Prostate gland (tissue), 2 donors: ENCODE results near the gene TNFRSF25. TPM values are rescaled to one million over a fixed set of nuclear protein-coding genes. Genes with fewer than 3 reads are reported as not detected.
"Not testable (repeated sequence)": the region's sequence is repeated elsewhere in the genome, so short reads cannot be mapped to it uniquely, and the experiment has no call there.

Experiments used
- DNase-seq: peaks from one replicate; pipeline ENCODE4 v3.0.0-alpha.2; 2019; ENCODE audit warnings: low spot score
- H3K27ac ChIP-seq, 2 donors: fragments of 200-600 bp; sonication (generic); 2 replicates each; pipeline ENCODE4 v1.5.1; 2017 to 2019
- H3K27me3 ChIP-seq: fragments of 200-600 bp; sonication (generic); replicated peaks from 2 replicates; pipeline ENCODE4 v1.5.1; 2019; ENCODE audit not compliant: insufficient read depth
- H3K36me3 ChIP-seq, 2 donors: fragments of 200-600 bp; sonication (generic); 1 replicate in 1 of 2; 2 replicates in 1 of 2; pipeline versions ENCODE4 v1.5.1 to v1.8.1; 2017 to 2019
- H3K4me1 ChIP-seq: fragments of 200-600 bp; sonication (generic); replicated peaks from 2 replicates; pipeline ENCODE4 v1.5.1; 2019
- H3K4me3 ChIP-seq, 2 donors: fragments of 200-600 bp; sonication (generic); 2 replicates each; pipeline ENCODE4 v1.5.1; 2017 to 2019
- H3K9me3 ChIP-seq: fragments of 200-600 bp; sonication (generic); 2 replicates; pipeline ENCODE4 v1.5.1; 2017
- POLR2A ChIP-seq: fragments of 450-650 bp; IDR thresholded peaks from one replicate; pipeline ENCODE4 v1.6.1; 2016; ENCODE audit warnings: antibody characterized with exemption, mild to moderate bottlenecking
- POLR2AphosphoS5 ChIP-seq: sonication (generic); formaldehyde crosslinking; IDR thresholded peaks from one replicate; pipeline ENCODE4 v1.6.1; 2017; ENCODE audit warnings: antibody characterized with exemption
- WGBS: methylation state at CpG from one replicate; pipeline ENCODE4 v1.1.5; 2018; 5-methylcytosine and 5-hydroxymethylcytosine counted together
- intact Hi-C: fragments of 100-400 bp; cut with DNase I; formaldehyde crosslinking; loops from one replicate; pipeline ENCODE4 v1.14.2; 2022
- total RNA-seq, 2 donors: library from RNA; depleted of rRNA; stranded (reverse); fragments of >200 nt; gene quantifications; one replicate each; pipeline ENCODE4 v1.1.0, GENCODE V29; 2016
- TF ChIP-seq, protein P1 (sequence below), 4 experiments: fragments of 200-600 bp in 2 of 4; fragments of 450-650 bp in 2 of 4; sonication (generic) in 2 of 4; IDR thresholded peaks; 1 replicate in 3 of 4; 2 replicates in 1 of 4; pipeline ENCODE4 v1.5.1; 2016 to 2019; ENCODE audit warnings: antibody characterized with exemption in 4 of 4, mild to moderate bottlenecking in 2 of 4, moderate library complexity in 2 of 4

Gene TNFRSF25
- total RNA-seq, 2 donors from 2014 or later, result 15.2 to 22.7 TPM

DNA sequence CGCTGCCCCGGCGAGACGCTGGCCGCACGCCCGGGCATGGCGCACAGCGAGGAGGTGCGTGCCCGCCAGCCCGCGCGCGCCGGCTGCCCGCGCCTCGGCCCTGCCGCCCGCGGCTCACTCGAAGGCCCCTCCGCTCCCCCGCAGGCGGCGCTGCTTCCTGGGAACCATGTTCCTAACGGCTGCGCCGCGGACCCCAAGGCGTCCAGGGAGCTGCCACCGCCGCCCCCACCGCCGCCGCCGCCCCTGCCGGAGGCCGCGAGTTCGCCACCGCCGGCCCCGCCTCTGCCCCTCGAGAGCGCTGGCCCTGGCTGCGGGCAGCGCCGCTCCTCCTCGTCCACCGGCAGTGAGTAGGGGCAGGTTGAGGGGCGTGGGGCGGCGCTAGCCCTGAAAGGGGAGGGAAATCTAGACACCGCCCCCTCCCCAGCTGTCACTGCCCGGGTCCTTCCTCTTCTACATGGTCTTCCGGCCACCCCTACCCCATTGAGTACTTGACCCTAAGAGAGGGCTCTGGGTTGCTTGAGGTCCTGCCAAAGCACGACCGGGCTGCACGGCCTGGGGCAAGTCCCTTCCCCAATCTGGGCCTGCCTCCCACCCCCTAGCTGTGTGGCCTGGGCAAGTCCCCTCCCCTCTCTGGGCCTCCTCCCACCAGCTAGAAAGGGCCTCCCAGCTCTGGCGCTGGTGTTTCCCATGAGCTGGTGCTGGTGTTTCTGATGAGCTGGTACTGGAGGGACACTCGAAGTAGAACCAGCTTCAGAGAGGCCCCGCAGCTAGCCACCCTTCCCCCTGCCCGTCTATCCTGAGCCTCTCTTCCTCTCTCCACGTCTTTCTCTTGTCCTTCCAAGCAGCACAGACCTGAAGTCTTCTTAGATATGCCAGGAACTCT is 17.0 kb downstream of the TNFRSF25 start:
- no peak overlapping the region for H3K27ac ChIP-seq
- no peak for TF ChIP-seq POLR2AphosphoS5
- TF ChIP-seq, protein P1, sequence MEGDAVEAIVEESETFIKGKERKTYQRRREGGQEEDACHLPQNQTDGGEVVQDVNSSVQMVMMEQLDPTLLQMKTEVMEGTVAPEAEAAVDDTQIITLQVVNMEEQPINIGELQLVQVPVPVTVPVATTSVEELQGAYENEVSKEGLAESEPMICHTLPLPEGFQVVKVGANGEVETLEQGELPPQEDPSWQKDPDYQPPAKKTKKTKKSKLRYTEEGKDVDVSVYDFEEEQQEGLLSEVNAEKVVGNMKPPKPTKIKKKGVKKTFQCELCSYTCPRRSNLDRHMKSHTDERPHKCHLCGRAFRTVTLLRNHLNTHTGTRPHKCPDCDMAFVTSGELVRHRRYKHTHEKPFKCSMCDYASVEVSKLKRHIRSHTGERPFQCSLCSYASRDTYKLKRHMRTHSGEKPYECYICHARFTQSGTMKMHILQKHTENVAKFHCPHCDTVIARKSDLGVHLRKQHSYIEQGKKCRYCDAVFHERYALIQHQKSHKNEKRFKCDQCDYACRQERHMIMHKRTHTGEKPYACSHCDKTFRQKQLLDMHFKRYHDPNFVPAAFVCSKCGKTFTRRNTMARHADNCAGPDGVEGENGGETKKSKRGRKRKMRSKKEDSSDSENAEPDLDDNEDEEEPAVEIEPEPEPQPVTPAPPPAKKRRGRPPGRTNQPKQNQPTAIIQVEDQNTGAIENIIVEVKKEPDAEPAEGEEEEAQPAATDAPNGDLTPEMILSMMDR (IDR thresholded peaks at IDR 0.05), result no peak
- TF ChIP-seq POLR2A, result no peak
- intact Hi-C loops, result no loop called here
- no peaks in the 10 kb centered on the region for H3K4me1 ChIP-seq
- no peaks in the 10 kb centered on the region for H3K9me3 ChIP-seq
- WGBS, result 34% methylated on average over 15 of the region's 66 CpGs
- H3K4me3 ChIP-seq, result no peak overlapping the region
- H3K27me3 ChIP-seq, result peaks cover 23% of the 10 kb centered on the region
- no peaks in the 10 kb centered on the region for H3K36me3 ChIP-seq
- no peak for DNase-seq

DNA sequence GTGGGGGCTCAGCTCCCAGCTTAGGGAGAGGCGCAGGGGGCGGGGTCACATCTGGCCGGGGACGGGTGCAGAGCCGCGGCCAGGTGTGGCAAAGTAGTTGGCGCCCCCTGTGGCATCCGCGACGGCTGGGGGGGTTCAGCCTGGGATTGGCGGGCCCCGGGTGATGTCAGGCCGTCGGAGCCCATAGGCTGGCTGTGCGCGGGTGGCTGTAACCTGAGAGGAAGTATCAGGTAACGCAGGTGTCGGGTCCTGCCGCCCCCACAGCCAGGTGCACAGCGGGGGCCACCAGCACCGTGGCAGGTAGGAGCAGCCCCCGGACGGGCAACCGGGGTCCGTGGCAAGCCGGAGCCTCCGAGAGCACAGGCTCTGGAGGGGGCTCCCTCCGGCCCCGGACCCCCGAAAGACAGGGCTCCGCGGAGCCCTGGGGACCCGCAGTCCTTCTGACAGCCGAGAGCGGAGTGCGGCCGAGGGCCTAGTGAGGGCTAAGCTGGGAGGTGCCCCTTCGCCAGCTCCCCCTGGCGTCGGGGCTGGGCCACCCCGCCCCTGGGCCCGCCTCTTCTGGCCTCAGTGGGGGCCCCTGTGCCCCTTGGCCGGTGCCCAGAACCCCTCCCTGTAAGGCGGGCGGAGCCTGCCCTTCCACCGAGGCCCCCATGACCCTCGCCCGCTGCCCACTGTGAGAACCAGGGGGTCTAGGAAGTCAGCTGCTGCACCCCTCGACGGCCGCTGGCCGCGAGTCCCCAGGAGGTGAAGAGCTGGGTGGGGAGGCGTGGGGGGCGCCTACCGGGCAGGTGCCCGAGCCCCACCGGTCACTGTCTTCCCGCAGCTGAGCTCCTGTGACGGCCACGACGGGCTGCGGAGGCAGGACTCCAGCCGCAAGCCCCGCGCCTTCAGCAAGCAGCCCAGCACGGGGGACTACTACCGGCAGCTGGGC is 17.9 kb downstream of the TNFRSF25 start:
- no peaks in the 10 kb centered on the region for H3K36me3 ChIP-seq
- H3K27ac ChIP-seq, result no peak overlapping the region
- TF ChIP-seq, protein P1 (IDR thresholded peaks at IDR 0.05), result no peak
- TF ChIP-seq POLR2AphosphoS5 (no peak), POLR2A (no peak)
- DNase-seq, result no peak
- H3K27me3 ChIP-seq, result peaks cover 20% of the 10 kb centered on the region
- H3K4me1 ChIP-seq, result no peaks in the 10 kb centered on the region
- intact Hi-C loops, result no loop called here
- H3K4me3 ChIP-seq, result no peak overlapping the region
- WGBS, result 4% methylated on average over 54 of the region's 68 CpGs
- no peaks in the 10 kb centered on the region for H3K9me3 ChIP-seq

DNA sequence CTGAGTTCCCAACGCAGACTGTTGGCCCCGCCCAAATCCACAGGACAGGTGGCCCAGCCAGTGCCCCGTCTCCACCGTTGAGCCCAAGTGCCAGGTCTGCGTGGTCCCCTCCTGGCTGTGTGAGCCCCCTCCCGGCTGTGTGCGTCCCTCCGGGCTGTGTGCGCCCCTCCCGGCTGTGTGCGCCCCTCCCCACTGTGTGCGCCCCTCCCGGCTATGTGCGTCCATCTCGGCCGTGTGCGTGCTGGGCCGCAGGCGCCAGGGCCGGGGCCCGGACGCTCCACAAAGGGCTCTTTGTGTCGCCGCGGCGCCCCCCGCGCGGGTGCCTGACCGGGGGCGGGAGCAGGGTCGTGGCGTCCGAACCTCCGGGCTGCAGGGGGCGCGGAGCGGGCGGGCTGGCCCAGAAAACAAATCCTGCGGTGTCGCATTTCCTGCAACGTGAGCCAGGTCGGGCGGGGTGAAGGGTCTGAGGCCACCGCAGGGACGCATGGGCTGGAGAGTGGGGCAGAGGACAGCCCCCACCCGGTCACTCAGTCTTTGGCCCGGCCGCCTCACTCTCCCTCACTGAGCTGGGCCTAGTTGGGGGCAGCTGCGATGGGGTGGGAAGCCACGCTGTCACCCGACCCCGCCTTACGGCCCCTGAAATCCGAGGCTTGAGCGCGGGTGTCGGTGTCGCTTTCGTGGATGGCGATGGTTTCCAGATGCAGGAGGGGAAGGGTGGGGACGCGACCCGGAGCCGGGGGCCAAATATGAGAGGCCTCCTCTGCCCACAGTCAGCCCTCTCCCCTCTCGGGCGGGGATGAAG is 18.8 kb downstream of the TNFRSF25 start:
- H3K36me3 ChIP-seq, result no peaks in the 10 kb centered on the region
- peaks cover 14% of the 10 kb centered on the region for H3K27me3 ChIP-seq
- H3K4me1 ChIP-seq, result no peaks in the 10 kb centered on the region
- H3K4me3 ChIP-seq, result no peak overlapping the region
- H3K9me3 ChIP-seq, result no peaks in the 10 kb centered on the region
- 4% methylated on average over 55 of the region's 67 CpGs for WGBS
- H3K27ac ChIP-seq, result no peak overlapping the region
- TF ChIP-seq POLR2A (no peak), POLR2AphosphoS5 (no peak)
- TF ChIP-seq, protein P1 (IDR thresholded peaks at IDR 0.05), result no peak
- DNase-seq, result no peak
- intact Hi-C loops, result no loop called here

DNA sequence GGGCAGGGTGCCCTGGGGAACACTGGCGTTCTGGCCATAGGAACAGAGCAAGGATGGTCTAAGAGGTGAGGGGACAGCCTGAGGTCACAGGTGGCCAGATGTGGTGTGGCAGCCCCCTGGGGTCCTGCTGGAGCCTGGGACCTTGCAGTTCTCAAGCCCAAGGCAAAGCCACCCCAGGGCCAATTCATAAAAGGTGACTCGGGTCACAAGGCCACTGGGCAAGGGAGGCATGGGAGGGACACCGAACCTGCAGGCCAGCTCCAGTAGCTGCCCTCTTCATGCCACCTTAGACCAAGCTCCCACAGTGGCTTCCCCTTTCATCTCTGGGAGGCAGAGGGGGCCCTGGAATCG is 19.3 kb downstream of the TNFRSF25 start:
- intact Hi-C loops, result no loop called here

DNA sequence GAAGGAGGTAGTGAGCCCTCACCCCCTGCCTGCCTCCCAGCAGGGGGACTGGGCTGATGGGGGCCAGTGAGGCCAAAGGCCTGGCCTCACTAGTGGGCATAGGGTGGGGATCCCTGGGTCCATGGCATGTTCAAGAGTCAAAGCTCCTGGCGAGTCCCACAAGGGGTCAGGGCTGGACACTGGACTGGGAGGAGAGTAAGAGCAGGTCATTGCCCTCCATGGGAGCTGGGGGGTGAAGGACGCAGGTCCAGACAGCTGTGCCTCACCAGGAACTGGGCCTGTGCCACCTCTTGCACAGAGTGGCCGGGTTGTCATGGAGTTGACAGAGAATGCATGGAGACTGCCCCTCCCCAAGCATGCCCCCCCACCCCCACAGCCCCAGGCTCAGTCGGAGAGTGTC is 20.0 kb downstream of the TNFRSF25 start:
- whole genome bisulfite sequencing, result 84% methylated on average over 4 of the region's 4 CpGs
- intact Hi-C loops, result not testable (repeated sequence)

More for the DNA sequence above, 19.3 kb downstream of the TNFRSF25 start:
- DNase-seq, result no peak
- Histone ChIP-seq H3K9me3 (no peaks in the 10 kb centered on the region), H3K4me1 (no peaks in the 10 kb centered on the region), H3K27ac (no peak overlapping the region), H3K4me3 (no peak overlapping the region), H3K27me3 (peaks cover 12% of the 10 kb centered on the region), H3K36me3 (no peaks in the 10 kb centered on the region)
- 49% methylated on average over 3 of the region's 4 CpGs for WGBS
- TF ChIP-seq POLR2AphosphoS5 (no peak), POLR2A (no peak)
- TF ChIP-seq, protein P1 (IDR thresholded peaks at IDR 0.05), result no peak

More for the DNA sequence above, 20.0 kb downstream of the TNFRSF25 start:
- not testable (repeated sequence) for H3K27ac ChIP-seq, H3K4me1 ChIP-seq, H3K9me3 ChIP-seq, DNase-seq, H3K4me3 ChIP-seq, H3K36me3 ChIP-seq
- H3K27me3 ChIP-seq, result peaks cover 10% of the 10 kb centered on the region
